ENCODE data around the gene ARID5B.

DNA sequence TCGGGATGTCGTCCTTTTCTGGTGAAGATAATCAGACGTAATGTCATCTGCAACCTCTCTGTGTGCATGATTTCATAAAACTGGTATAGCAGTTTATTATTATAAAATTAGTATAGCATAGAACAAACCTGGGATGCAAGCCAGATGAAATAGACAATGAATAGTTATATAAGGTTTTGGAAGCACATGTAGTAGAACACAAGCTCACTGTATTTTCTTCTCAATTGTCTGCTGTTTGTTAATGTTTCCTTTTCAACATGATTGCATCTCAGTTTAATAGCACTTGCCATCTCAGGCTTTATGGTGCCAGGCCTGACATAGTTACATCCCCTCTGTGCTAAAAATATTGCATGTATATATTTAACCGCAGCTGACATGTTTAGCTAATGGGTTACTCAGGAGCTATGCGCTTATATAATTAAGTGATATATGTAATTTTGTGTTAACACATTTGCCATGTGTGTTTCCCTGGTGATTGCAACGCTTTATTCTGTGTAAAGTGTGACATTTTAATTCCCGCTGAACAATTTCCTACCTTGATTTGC lies 132.7 kb downstream of the ARID5B start:
- TF ChIP-seq POLR2A (IDR thresholded peaks at IDR 0.05; ENCODE audit: low read length) (no peak), GATA1 (IDR thresholded peaks at IDR 0.05; ENCODE audit: low read depth, low read length) (no peak)
